ENCODE data around the gene PHLDA1. TPM values are rescaled to one million over a fixed set of nuclear protein-coding genes. Genes with fewer than 3 reads are reported as not detected.

Gene PHLDA1
- total and polyA plus RNA-seq, 2 of the 4 experiments (the other 2 are of a cell fraction) = 27.8 to 32.4 TPM

GRCh38 chr12:76065917-76066316 lies 34.3 kb upstream of the PHLDA1 start:
- H3K9me1 ChIP-seq (ENCODE audit: insufficient read depth, low read length) = 0 out of 2 replicates have a peak, but pooled peaks cover 4% of the 10 kb centered on the region
- POLR2A ChIA-PET (ENCODE audit: unreplicated experiment) = interaction anchor here (0.6 kb wide), 1 partner anchor 395 kb away, joined by 3 read pairs; no protein-coding TSS in a partner anchor
- intact Hi-C loops (cut with micrococcal nuclease) (no loop called here), in situ Hi-C loops (cut with MboI; ENCODE audit: low sequenced_read_pairs) (loop anchor here (25.0 kb wide), 1 partner anchor 396 kb away; no protein-coding TSS in a partner anchor), dilution Hi-C loops (cut with HindIII; ENCODE audit: low sequenced_read_pairs, unreplicated experiment) (no loop called here)
- H4K20me1 ChIP-seq (ENCODE audit: insufficient read depth, low read length) = peaks cover 42% of the 10 kb centered on the region
- no peak overlapping the region for H3K56ac ChIP-seq (ENCODE audit: extremely low read depth, insufficient read depth, low read length)
- no TSS peak for BruUV-seq (replicated peaks)
- peaks cover 3% of the 10 kb centered on the region; the same call in 1 of the 2 replicates for H3K9me3 ChIP-seq (ENCODE audit: control insufficient read depth, insufficient read depth, low read length)
- H2BK20ac ChIP-seq (ENCODE audit: low read depth, low read length) = no peak overlapping the region
- TF ChIP-seq ELK1 (IDR thresholded peaks at IDR 0.05; ENCODE audit: borderline replicate concordance, low read depth, low read length) (no peak), RFX5 (IDR thresholded peaks at IDR 0.05; ENCODE audit: low read depth, low read length) (no peak), CHD1 (IDR thresholded peaks at IDR 0.05; ENCODE audit: low read depth, low read length) (no peak), RAD21 (IDR thresholded peaks at IDR 0.05; ENCODE audit: low read length) (no peak), SMC3 (IDR thresholded peaks at IDR 0.05; ENCODE audit: low read depth, low read length) (no peak), MAFK (IDR thresholded peaks at IDR 0.05; ENCODE audit: low read depth, low read length) (no peak), CTCF (conservative IDR thresholded peaks at IDR 0.05; ENCODE audit: low read depth, low read length) (no peak)
- TF ChIP-seq, protein P1, sequence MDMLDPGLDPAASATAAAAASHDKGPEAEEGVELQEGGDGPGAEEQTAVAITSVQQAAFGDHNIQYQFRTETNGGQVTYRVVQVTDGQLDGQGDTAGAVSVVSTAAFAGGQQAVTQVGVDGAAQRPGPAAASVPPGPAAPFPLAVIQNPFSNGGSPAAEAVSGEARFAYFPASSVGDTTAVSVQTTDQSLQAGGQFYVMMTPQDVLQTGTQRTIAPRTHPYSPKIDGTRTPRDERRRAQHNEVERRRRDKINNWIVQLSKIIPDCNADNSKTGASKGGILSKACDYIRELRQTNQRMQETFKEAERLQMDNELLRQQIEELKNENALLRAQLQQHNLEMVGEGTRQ (IDR thresholded peaks at IDR 0.05; ENCODE audit: low read depth, low read length) = no peak
- H4K5ac ChIP-seq (ENCODE audit: low read depth, low read length) = no peak overlapping the region
- no peak overlapping the region for H2BK15ac ChIP-seq (ENCODE audit: low read depth, low read length)
- no peak overlapping the region for H2AK5ac ChIP-seq (ENCODE audit: low read depth, low read length)
- WGBS, 2 experiments (ENCODE audit: extremely low coverage in 2 of 2, insufficient read length in 1 of 2) = no CpG with 5 or more reads among the region's 3 CpGs
- H3K4ac ChIP-seq (ENCODE audit: low read depth, low read length) = no peak overlapping the region
- peaks cover 23% of the 10 kb centered on the region for H3K36me3 ChIP-seq (ENCODE audit: control insufficient read depth, insufficient read depth, low read length)
- CTCF ChIA-PET = interaction anchor here (0.6 kb wide), 1 partner anchor 68 kb away, joined by 3 read pairs; no protein-coding TSS in a partner anchor
- no peak overlapping the region for H2AFZ ChIP-seq (replicated peaks; ENCODE audit: low read length, poor library complexity)
- no peaks in the 10 kb centered on the region for H3K4me1 ChIP-seq (ENCODE audit: control insufficient read depth, insufficient read depth, low read length)
- H3K18ac ChIP-seq (ENCODE audit: low read depth, low read length) = no peak overlapping the region
- H2BK5ac ChIP-seq (ENCODE audit: low read depth, low read length, poor library complexity, severe bottlenecking) = no peak overlapping the region
- no peak overlapping the region for H3K4me2 ChIP-seq (ENCODE audit: low read depth, low read length)
- no peak overlapping the region for H3K23ac ChIP-seq (ENCODE audit: low read depth, low read length)
- no peak overlapping the region for H2BK120ac ChIP-seq (ENCODE audit: low read depth, low read length)
- DNase-seq = no peak
- no peak overlapping the region for H3K14ac ChIP-seq (replicated peaks; ENCODE audit: low read depth, low read length)
- H3K9ac ChIP-seq (ENCODE audit: low read depth, low read length) = no peak overlapping the region
- H3K27ac ChIP-seq (ENCODE audit: insufficient read depth, low read length) = no peak overlapping the region
- no peak overlapping the region for H2AK9ac ChIP-seq (replicated peaks; ENCODE audit: low read depth, low read length, poor library complexity)
- no peak for ATAC-seq (ENCODE audit: low read depth)
- H4K91ac ChIP-seq (ENCODE audit: insufficient read depth, low read depth, low read length) = no peak overlapping the region
- no peak overlapping the region for H3K4me3 ChIP-seq (ENCODE audit: insufficient read depth, low read depth, low read length)
- H3K79me1 ChIP-seq (ENCODE audit: low read depth in 1 of 2, low read length in 2 of 2) = peaks cover 22 to 48% of the 10 kb centered on the region in 2 experiments
- H4K8ac ChIP-seq (ENCODE audit: low read depth in 2 of 2, low read length in 2 of 2) = no peak overlapping the region
- H3K27me3 ChIP-seq (ENCODE audit: control insufficient read depth, insufficient read depth, low read length) = no peaks in the 10 kb centered on the region
